ENCODE results near the gene CHST9.
"Not testable (repeated sequence)": the region's sequence is repeated elsewhere in the genome, so short reads cannot be mapped to it uniquely, and the experiment has no call there.

CHST9 gene

GRCh38 chr18:26948703-26949102 lies 236.4 kb downstream of the CHST9 start:
- no peak for DNase-seq (ENCODE audit: low read depth, low spot score)
- no peak overlapping the region for H3K27ac ChIP-seq

GRCh38 chr18:26943906-26944305 lies 241.2 kb downstream of the CHST9 start:
- H3K27ac ChIP-seq, result no peak overlapping the region
- no peak for DNase-seq (ENCODE audit: low read depth, low spot score)

- H3K27ac ChIP-seq, result no peak overlapping the region
- DNase-seq (ENCODE audit: low read depth, low spot score), result no peak
Observed at GRCh38 chr18:26941584-26941983, 243.5 kb downstream of the CHST9 start.

DNA sequence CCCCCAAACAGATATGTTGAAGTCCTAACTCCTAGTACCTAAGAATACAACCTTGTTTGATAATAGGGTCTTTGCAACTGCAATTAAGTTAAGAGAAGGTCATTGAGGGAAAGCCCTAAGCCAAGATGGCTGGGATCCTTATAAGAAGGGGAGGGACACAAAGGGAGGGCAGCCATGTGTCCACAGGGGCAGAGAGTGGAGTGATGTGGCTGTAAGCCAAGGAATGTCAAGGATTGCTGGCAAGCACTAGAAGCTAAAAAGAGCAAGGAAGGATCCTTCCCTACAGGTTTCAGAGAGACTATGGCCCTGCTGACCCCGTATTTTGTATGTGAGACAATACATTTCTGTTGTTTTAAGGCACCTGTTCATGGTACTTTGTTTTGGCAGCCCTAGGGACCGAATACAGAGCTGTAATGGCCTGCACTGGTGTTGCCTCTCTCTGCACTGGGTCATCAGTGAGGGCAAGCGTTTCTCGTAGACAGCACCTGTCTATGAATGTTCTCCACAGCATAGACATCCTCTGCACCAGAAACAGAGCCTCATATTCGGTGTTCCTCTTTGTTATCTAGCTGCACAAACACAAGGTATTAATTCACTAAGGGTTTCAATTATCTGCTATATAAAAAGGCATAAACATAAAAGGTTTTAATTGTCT lies 244.2 kb downstream of the CHST9 start:
- no peak for DNase-seq (ENCODE audit: low read depth, low spot score)
- no peak overlapping the region for H3K27ac ChIP-seq

DNA sequence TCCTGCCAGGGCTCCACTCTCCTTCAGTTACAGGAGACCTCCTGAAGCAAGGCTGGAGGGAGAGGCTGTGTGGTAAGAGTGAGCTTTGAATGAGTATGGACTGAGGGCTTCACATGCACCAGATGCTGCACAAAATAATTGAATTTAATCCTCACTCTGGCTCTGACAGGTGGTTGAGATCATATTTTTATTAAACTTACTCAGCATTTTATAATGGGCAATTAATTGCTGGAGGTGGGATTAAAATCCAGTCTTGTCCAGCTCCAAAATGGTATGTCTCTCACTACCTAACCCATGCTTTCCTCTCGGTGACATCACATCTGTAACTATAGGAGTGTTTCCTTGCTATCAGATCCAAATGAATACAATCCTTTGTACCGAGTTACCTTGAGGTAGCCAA lies 253.4 kb downstream of the CHST9 start:
- no peak for DNase-seq (ENCODE audit: low read depth, low spot score)
- H3K27ac ChIP-seq, result no peak overlapping the region

DNA sequence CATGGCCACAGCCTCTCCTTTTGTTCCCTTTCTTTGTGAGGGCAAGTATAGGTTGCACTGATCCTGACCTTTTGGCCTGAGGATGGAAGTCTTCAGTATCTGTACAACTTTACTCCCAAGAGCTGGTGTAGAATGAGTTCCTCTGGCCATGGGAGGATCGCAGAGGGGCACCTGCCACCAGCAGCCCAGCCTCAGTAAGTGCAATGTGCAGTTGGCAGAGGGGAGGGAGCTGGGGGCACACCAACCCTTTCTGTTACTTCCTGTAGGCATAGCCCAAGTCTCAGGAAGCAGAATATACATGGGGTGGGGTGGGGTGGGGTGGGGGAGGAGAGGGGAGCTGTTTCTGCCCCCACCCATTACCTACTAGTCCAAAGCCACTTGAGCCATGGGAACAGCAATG lies 254.5 kb downstream of the CHST9 start:
- H3K27ac ChIP-seq, result no peak overlapping the region
- no peak for DNase-seq (ENCODE audit: low read depth, low spot score)

GRCh38 chr18:26928670-26929313 lies 256.3 kb downstream of the CHST9 start:
- no peak for DNase-seq (ENCODE audit: low read depth, low spot score)
- H3K27ac ChIP-seq, result no peak overlapping the region

DNA sequence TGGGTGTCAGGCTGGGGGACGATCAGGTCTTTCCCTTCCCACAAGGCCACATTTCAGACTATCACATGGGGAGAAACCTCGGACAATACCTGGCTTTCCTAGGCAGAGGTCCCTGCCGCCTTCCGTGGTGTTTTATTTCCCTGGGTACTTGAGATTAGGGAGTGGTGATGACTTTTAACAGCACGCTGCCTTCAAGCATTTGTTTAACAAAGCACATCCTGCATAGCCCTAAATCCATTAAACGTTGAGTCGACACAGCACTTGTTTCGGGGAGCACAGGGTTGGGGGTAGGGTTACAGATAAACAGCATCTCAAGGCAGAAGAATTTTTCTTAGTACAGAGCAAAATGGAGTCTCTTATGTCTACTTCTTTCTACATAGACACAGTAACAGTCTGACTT lies 257.3 kb downstream of the CHST9 start:
- not testable (repeated sequence) for H3K27ac ChIP-seq

GRCh38 chr18:26926066-26926675 lies 258.9 kb downstream of the CHST9 start:
- no peak for DNase-seq (ENCODE audit: low read depth, low spot score)
- no peak overlapping the region for H3K27ac ChIP-seq

More for the DNA sequence above, 257.3 kb downstream of the CHST9 start:
- DNase-seq (ENCODE audit: low read depth, low spot score), result not testable (repeated sequence)

- no peak overlapping the region for H3K27ac ChIP-seq
- DNase-seq (ENCODE audit: low read depth, low spot score), result no peak
Observed at GRCh38 chr18:26925313-26925712, 259.8 kb downstream of the CHST9 start.

- no peak for DNase-seq (ENCODE audit: low read depth, low spot score)
- H3K27ac ChIP-seq, result no peak overlapping the region
Observed at GRCh38 chr18:26922313-26922712, 262.8 kb downstream of the CHST9 start.

DNA sequence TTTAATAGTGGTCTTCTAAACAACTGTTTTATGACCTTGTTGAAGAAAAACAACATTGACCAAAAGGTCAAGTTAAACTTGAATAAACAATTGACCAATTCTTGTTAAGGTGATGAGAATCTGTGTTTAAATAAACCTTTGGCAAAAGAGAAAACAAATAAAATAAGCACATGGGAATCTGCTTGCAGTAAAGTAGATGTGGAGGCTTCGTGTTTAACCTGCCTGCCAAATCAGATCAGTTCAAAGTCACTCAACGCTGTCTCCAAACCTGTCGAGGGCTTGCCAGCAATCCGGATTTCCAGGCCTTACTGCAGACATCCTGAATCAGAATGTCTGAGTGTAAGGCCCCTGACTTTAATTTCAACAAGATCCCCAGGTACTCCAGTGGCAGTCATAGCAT lies 264.5 kb downstream of the CHST9 start:
- H3K27ac ChIP-seq, result no peak overlapping the region
- DNase-seq (ENCODE audit: low read depth, low spot score), result no peak

- no peak for DNase-seq (ENCODE audit: low read depth, low spot score)
- no peak overlapping the region for H3K27ac ChIP-seq
Observed at GRCh38 chr18:26919627-26920026, 265.5 kb downstream of the CHST9 start.

DNA sequence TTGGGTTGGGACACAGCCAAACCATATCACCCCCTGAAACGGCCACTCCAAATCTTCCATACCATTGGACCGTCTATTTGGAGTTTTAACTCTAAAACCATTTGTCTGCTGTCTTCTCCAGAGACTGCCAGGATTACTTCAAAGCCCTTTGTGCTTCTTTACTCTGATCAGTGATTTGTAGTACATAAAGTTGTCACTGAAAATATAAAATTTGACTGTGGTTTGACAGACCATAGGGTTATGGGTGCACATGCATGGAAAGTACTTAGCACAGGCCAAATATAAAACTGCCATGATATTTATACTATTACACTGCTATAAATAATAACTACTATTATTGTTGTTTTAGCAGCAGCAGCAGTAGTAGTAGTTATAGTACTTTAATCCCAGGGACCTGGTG lies 265.9 kb downstream of the CHST9 start:
- no peak for DNase-seq (ENCODE audit: low read depth, low spot score)
- no peak overlapping the region for H3K27ac ChIP-seq

DNA sequence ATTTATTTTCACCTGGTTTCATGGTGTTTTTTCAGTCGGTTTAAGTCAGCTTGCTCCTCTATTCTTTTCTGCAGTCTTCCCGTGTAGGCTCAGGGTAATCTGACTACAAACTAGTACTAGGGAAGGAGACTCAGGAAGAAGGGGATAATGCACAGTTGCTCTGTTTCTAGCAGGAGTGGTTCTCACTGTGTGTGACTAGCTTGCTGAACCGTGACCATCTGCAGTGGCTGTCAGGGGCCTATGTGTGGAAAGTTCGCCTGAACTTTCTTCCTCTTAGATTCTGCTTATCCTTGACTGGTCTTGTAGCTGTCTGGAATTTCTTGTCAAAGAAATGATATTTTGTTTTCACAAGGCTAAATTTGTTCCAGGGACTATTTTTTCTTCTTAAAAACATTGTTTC lies 273.3 kb downstream of the CHST9 start:
- DNase-seq (ENCODE audit: low read depth, low spot score), result no peak
- H3K27ac ChIP-seq, result no peak overlapping the region

- DNase-seq (ENCODE audit: low read depth, low spot score), result no peak
- H3K27ac ChIP-seq, result no peak overlapping the region
Observed at GRCh38 chr18:26909599-26910290, 275.4 kb downstream of the CHST9 start.

- no peak overlapping the region for H3K27ac ChIP-seq
- DNase-seq (ENCODE audit: low read depth, low spot score), result no peak
Observed at GRCh38 chr18:26908906-26909305, 276.2 kb downstream of the CHST9 start.

GRCh38 chr18:26902291-26902690 lies 282.8 kb downstream of the CHST9 start:
- no peak overlapping the region for H3K27ac ChIP-seq
- DNase-seq (ENCODE audit: low read depth, low spot score), result no peak

DNA sequence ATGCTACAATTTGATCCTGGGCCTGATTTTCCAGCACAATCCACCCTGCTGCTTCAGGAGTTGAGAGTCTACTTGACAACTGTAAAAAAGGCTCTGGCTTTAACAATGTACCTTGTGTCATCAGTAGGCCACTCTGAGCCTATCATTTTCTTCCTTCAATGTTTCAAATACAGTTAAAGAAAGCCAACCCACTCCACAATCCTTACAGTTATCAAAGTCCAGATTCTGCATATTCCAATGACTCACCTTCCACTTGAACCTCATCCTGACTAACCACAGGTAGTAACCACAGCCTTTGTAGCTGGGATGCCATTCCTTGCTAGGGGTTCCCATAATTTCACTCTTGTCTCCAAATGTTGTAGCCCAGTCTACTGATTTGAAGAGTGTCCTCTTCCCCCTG lies 284.1 kb downstream of the CHST9 start:
- no peak for DNase-seq (ENCODE audit: low read depth, low spot score)
- no peak overlapping the region for H3K27ac ChIP-seq

DNA sequence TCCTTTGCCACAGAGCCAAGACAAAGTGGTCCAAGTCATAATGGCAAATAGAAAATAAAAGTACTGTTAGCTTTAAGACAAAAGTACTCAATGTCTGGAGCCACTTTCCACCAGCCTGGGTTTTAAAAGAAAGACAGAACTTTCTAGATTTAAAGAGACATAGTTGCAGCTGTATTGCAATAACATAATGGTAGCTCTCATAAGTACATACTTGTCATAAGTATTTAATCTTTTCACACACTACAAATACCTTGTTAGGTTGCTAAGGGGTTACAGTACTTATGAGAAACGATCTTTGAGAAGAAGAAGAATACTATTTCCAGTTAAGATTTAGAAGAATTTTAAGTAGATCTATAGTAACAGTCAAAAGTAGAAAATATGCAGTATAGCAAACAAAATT lies 290.7 kb downstream of the CHST9 start:
- no peak for DNase-seq (ENCODE audit: low read depth, low spot score)
- no peak overlapping the region for H3K27ac ChIP-seq

GRCh38 chr18:26893996-26894395 lies 291.1 kb downstream of the CHST9 start:
- no peak for DNase-seq (ENCODE audit: low read depth, low spot score)
- no peak overlapping the region for H3K27ac ChIP-seq
